ENCODE results near the gene ARHGAP15.

Gene ARHGAP15

GRCh38 chr2:143280097-143280757 is 151.0 kb downstream of the ARHGAP15 start:
- H3K4me3 ChIP-seq (ENCODE audit: low read length), result no peak overlapping the region
- TF ChIP-seq, protein P1, sequence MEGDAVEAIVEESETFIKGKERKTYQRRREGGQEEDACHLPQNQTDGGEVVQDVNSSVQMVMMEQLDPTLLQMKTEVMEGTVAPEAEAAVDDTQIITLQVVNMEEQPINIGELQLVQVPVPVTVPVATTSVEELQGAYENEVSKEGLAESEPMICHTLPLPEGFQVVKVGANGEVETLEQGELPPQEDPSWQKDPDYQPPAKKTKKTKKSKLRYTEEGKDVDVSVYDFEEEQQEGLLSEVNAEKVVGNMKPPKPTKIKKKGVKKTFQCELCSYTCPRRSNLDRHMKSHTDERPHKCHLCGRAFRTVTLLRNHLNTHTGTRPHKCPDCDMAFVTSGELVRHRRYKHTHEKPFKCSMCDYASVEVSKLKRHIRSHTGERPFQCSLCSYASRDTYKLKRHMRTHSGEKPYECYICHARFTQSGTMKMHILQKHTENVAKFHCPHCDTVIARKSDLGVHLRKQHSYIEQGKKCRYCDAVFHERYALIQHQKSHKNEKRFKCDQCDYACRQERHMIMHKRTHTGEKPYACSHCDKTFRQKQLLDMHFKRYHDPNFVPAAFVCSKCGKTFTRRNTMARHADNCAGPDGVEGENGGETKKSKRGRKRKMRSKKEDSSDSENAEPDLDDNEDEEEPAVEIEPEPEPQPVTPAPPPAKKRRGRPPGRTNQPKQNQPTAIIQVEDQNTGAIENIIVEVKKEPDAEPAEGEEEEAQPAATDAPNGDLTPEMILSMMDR (conservative IDR thresholded peaks at IDR 0.05; ENCODE audit: low read depth, low read length), result no peak
- DNase-seq (ENCODE audit: low read depth), result no peak

- no peak for DNase-seq (ENCODE audit: low read depth)
- TF ChIP-seq, protein P1 (conservative IDR thresholded peaks at IDR 0.05; ENCODE audit: low read depth, low read length), result peak; percentile 34
- no peak overlapping the region for H3K4me3 ChIP-seq (ENCODE audit: low read length)
Observed at GRCh38 chr2:143282684-143283083, 153.5 kb downstream of the ARHGAP15 start.

DNA sequence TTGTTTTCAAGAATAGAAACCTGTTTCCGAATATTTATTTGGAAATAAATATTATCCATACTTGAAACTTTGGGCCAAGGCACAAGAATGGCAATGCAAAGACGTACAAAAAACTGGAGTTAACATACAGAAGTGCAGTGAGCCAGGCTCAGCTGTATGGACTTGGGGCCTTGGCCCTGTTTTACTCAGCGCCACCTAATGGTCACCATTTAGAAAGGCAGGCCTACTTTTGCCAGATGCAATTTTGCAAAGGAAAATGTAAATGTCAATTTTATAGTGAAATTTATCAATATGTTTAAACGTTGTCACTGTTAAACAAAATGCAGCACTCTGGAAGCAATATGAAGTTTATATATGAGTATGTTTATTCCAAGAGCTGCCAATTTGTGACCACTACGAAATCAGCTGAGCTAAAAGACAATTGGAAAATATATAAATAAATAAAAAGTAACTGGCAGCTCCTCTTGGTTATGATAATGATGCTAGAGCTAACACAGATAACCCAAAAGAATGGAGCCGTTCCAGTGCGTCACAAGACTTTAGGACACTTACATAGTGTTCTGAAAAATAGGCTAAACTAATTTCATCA is 155.0 kb downstream of the ARHGAP15 start:
- no peak overlapping the region for H3K4me3 ChIP-seq (ENCODE audit: low read length)
- DNase-seq (ENCODE audit: low read depth), result no peak
- TF ChIP-seq, protein P1 (conservative IDR thresholded peaks at IDR 0.05; ENCODE audit: low read depth, low read length), result peak; percentile 90

DNA sequence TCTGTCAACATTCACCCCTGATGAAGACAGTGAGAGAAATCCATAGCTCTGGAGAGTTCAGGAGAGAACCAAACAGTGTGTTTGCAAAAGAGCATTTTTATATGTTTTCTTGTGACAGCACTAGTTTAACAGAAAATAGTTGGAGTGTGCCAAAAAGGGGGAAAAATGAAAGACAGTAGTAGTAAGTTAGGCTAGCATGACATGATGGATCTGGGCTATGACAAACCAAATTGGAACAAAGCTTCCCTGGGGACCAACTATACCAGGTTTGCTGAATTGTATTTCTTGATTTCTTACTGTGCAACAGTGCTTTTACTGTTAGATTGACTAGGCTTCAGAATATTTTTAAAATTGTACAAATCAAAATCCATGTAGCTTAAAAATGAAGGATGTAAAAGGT is 159.8 kb downstream of the ARHGAP15 start:
- DNase-seq (ENCODE audit: low read depth), result no peak
- TF ChIP-seq, protein P1 (conservative IDR thresholded peaks at IDR 0.05; ENCODE audit: low read depth, low read length), result no peak
- no peak overlapping the region for H3K4me3 ChIP-seq (ENCODE audit: low read length)

- TF ChIP-seq, protein P1 (conservative IDR thresholded peaks at IDR 0.05; ENCODE audit: low read depth, low read length), result no peak
- no peak for DNase-seq (ENCODE audit: low read depth)
- no peak overlapping the region for H3K4me3 ChIP-seq (ENCODE audit: low read length)
Observed at GRCh38 chr2:143290221-143290620, 161.0 kb downstream of the ARHGAP15 start.

DNA sequence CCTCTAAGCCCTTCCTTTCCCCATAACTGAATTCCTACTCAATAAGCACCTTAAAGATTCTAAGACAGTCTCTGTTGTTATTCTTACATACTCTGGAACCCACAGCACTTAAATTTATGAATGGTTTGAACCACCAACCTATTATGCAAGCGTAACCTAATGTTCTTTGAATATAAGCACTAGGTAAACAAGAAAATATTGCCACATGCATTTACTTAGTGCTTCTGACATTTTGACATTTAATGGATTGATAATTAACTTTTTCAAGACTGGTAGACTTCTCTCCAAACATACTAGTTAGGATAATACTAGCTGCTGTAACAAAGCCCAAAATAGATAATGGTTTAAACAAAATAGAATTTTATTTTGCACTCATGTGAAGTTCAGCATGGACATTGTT is 164.8 kb downstream of the ARHGAP15 start:
- no peak for DNase-seq (ENCODE audit: low read depth)
- H3K4me3 ChIP-seq (ENCODE audit: low read length), result no peak overlapping the region
- TF ChIP-seq, protein P1 (conservative IDR thresholded peaks at IDR 0.05; ENCODE audit: low read depth, low read length), result no peak

DNA sequence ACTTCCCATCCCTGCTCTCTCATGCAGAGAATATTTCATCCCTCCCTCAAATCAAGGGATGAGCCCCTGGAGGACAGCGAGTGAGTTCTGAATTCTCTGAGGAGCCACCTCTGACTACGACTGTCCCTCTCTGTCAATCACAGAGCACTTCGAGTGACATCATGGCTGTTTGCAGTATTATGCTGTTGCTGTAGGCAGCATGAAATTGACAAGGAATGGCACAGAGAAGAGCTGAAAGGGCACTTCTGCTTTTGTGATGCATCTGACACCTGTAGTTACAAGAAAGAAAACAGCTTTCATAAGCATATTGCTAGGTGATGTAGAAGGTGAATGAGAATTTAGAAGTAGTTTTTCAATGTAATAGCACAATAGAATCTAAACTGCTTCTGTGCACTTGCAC is 166.9 kb downstream of the ARHGAP15 start:
- no peak for DNase-seq (ENCODE audit: low read depth)
- TF ChIP-seq, protein P1 (conservative IDR thresholded peaks at IDR 0.05; ENCODE audit: low read depth, low read length), result no peak
- H3K4me3 ChIP-seq (ENCODE audit: low read length), result no peak overlapping the region

Measured in retinal pigment epithelial cell (primary cell).